H7 (cell line): ENCODE measurements around the gene DENND1A. TPM values are rescaled to one million over a fixed set of nuclear protein-coding genes. Genes with fewer than 3 reads are reported as not detected.

Experiments used
- DNase-seq: peaks from one replicate; pipeline ENCODE4 v3.0.0; 2012
- H3K27me3 ChIP-seq: 2 replicates; pipeline ENCODE4 v1.6.0; 2011; ENCODE audit warnings: mild to moderate bottlenecking, low read length; ENCODE audit not compliant: control insufficient read depth, insufficient read depth
- H3K36me3 ChIP-seq: replicated peaks from 2 replicates; pipeline ENCODE4 v1.5.1; 2011; ENCODE audit warnings: low read length; ENCODE audit not compliant: control insufficient read depth, insufficient read depth
- H3K4me3 ChIP-seq: 2 replicates; pipeline ENCODE4 v1.5.1; 2011; ENCODE audit warnings: low read depth, mild to moderate bottlenecking, control low read depth, low read length, moderate library complexity; ENCODE audit not compliant: insufficient read depth
- total RNA-seq: library from RNA; depleted of rRNA; stranded (reverse); fragments of >200 nt; shearing (Covaris generic); gene quantifications from 2 replicates; pipeline ENCODE4 v1.2.3, GENCODE V29; 2014

DENND1A gene
- total RNA-seq, 1 experiment from 2014 or later, result 10.9 TPM

- DNase-seq, result no peak
- Histone ChIP-seq H3K27me3 (no peaks in the 10 kb centered on the region), H3K36me3 (no peaks in the 10 kb centered on the region), H3K4me3 (no peak overlapping the region)
Observed at GRCh38 chr9:123370108-123370507, 559.8 kb downstream of the DENND1A start.

- no peak for DNase-seq
- Histone ChIP-seq H3K4me3 (no peak overlapping the region), H3K27me3 (no peaks in the 10 kb centered on the region)
Observed at GRCh38 chr9:123369296-123369695, 560.6 kb downstream of the DENND1A start.

GRCh38 chr9:123368536-123369153 lies 561.3 kb downstream of the DENND1A start:
- DNase-seq, result peak; percentile 68
- H3K36me3 ChIP-seq, result no peaks in the 10 kb centered on the region
- no peak overlapping the region for H3K4me3 ChIP-seq
- H3K27me3 ChIP-seq, result no peaks in the 10 kb centered on the region

More at GRCh38 chr9:123369296-123369695, 560.6 kb downstream of the DENND1A start:
- H3K36me3 ChIP-seq, result no peaks in the 10 kb centered on the region

- Histone ChIP-seq H3K27me3 (no peaks in the 10 kb centered on the region), H3K36me3 (no peaks in the 10 kb centered on the region), H3K4me3 (no peak overlapping the region)
- peak; percentile 73 for DNase-seq
Observed at GRCh38 chr9:123368023-123368422, 561.9 kb downstream of the DENND1A start.

GRCh38 chr9:123365881-123366528 lies 563.9 kb downstream of the DENND1A start:
- Histone ChIP-seq H3K4me3 (no peak overlapping the region), H3K27me3 (no peaks in the 10 kb centered on the region), H3K36me3 (no peaks in the 10 kb centered on the region)
- peak; percentile 82 for DNase-seq

- Histone ChIP-seq H3K36me3 (no peaks in the 10 kb centered on the region), H3K4me3 (no peak overlapping the region), H3K27me3 (no peaks in the 10 kb centered on the region)
- DNase-seq, result peak; percentile 88
Observed at GRCh38 chr9:123365287-123365880, 564.5 kb downstream of the DENND1A start.

- DNase-seq, result peak; percentile 48
- Histone ChIP-seq H3K27me3 (no peaks in the 10 kb centered on the region), H3K4me3 (no peak overlapping the region), H3K36me3 (no peaks in the 10 kb centered on the region)
Observed at GRCh38 chr9:123364241-123364824, 565.6 kb downstream of the DENND1A start.

- Histone ChIP-seq H3K4me3 (no peak overlapping the region), H3K27me3 (no peaks in the 10 kb centered on the region), H3K36me3 (no peaks in the 10 kb centered on the region)
- peak; percentile 44 for DNase-seq
Observed at GRCh38 chr9:123362856-123363255, 567.1 kb downstream of the DENND1A start.

GRCh38 chr9:123361731-123362510 lies 568.0 kb downstream of the DENND1A start:
- Histone ChIP-seq H3K27me3 (no peaks in the 10 kb centered on the region), H3K36me3 (no peaks in the 10 kb centered on the region), H3K4me3 (no peak overlapping the region)
- DNase-seq, result peak; percentile 66

- Histone ChIP-seq H3K27me3 (peaks cover 2% of the 10 kb centered on the region; the same call in 1 of the 2 replicates), H3K36me3 (no peaks in the 10 kb centered on the region), H3K4me3 (no peak overlapping the region)
- peak; percentile 62 for DNase-seq
Observed at GRCh38 chr9:123361086-123361730, 568.7 kb downstream of the DENND1A start.

- Histone ChIP-seq H3K27me3 (peaks cover 2% of the 10 kb centered on the region; the same call in 1 of the 2 replicates), H3K4me3 (no peak overlapping the region), H3K36me3 (no peaks in the 10 kb centered on the region)
- peak; percentile 100 for DNase-seq
Observed at GRCh38 chr9:123360161-123361085, 569.5 kb downstream of the DENND1A start.

- Histone ChIP-seq H3K4me3 (no peak overlapping the region), H3K27me3 (peaks cover 2% of the 10 kb centered on the region; the same call in 1 of the 2 replicates), H3K36me3 (no peaks in the 10 kb centered on the region)
- no peak for DNase-seq
Observed at GRCh38 chr9:123359546-123359945, 570.4 kb downstream of the DENND1A start.

- DNase-seq, result no peak
- peaks cover 2% of the 10 kb centered on the region; the same call in 1 of the 2 replicates for H3K27me3 ChIP-seq
- no peaks in the 10 kb centered on the region for H3K36me3 ChIP-seq
- no peak overlapping the region for H3K4me3 ChIP-seq
Observed at GRCh38 chr9:123359106-123359505, 570.8 kb downstream of the DENND1A start.
